CD4-positive, alpha-beta T cell (primary cell): ENCODE data around the gene GSTP1. TPM values are rescaled to one million over a fixed set of nuclear protein-coding genes. Genes with fewer than 3 reads are reported as not detected.

Source experiments
- ATAC-seq: fragments of 200-7000 bp; cut with Tn5 transposase; one replicate; pipeline ENCODE4 v1.10.0; 2022; ENCODE audit warnings: mild to moderate bottlenecking; ENCODE audit not compliant: poor library complexity
- CTCF ChIA-PET: fragments of 350-600 bp; sonication (Branson Sonifier 250); formaldehyde crosslinking; loops from one replicate; lab custom pipeline; 2021; ENCODE audit warnings: antibody characterized with exemption, inconsistent platforms; lab: Charles Lee
- POLR2A ChIA-PET: fragments of 350-600 bp; sonication (Branson Sonifier 250); formaldehyde crosslinking; loops from one replicate; lab custom pipeline; 2021; ENCODE audit warnings: antibody characterized with exemption, inconsistent platforms; lab: Charles Lee
- DNase-seq, 14 experiments: peaks; one replicate each; pipeline ENCODE4 v3.0.0-alpha.2; 2013 to 2020; ENCODE audit warnings: mixed read lengths in 2 of 14
- H3K27ac ChIP-seq, 2 donors: one replicate each; pipeline versions ENCODE4 v1.5.1 to v1.7.0; 2013; ENCODE audit warnings: low read length in 2 of 2, low read depth in 1 of 2, mild to moderate bottlenecking in 1 of 2
- H3K27me3 ChIP-seq, 2 experiments: 1 replicate in 1 of 2; 2 replicates in 1 of 2; pipeline versions ENCODE4 v1.6.1 to v1.7.0; 2013; ENCODE audit warnings: low read length in 2 of 2, control low read depth in 1 of 2, mild to moderate bottlenecking in 1 of 2, moderate library complexity in 1 of 2; ENCODE audit not compliant: insufficient read depth in 2 of 2, control insufficient read depth in 1 of 2
- H3K36me3 ChIP-seq: one replicate; pipeline ENCODE4 v1.6.1; 2013; ENCODE audit warnings: low read length, control low read depth; ENCODE audit not compliant: insufficient read depth
- H3K4me1 ChIP-seq: one replicate; pipeline ENCODE4 v1.6.1; 2013; ENCODE audit warnings: low read length, control low read depth; ENCODE audit not compliant: insufficient read depth
- H3K4me3 ChIP-seq: one replicate; pipeline ENCODE4 v1.5.1; 2013; ENCODE audit warnings: mild to moderate bottlenecking, low read length, moderate library complexity
- H3K9me3 ChIP-seq, 2 experiments: 1 replicate in 1 of 2; 2 replicates in 1 of 2; pipeline versions ENCODE4 v1.6.1 to v1.7.0; 2013; ENCODE audit warnings: low read length in 2 of 2, mild to moderate bottlenecking in 2 of 2, control low read depth in 1 of 2, moderate library complexity in 1 of 2; ENCODE audit not compliant: control insufficient read depth in 1 of 2, insufficient read depth in 1 of 2
- H3K27ac Mint-ChIP-seq: one replicate; pipeline ENCODE4 v1.8.0; 2020; ENCODE audit warnings: mixed read lengths
- H3K27me3 Mint-ChIP-seq: one replicate; pipeline ENCODE4 v1.8.0; 2021; ENCODE audit warnings: mixed read lengths
- H3K36me3 Mint-ChIP-seq: one replicate; pipeline ENCODE4 v1.8.0; 2021; ENCODE audit warnings: low read depth, mixed read lengths
- H3K4me1 Mint-ChIP-seq: one replicate; pipeline ENCODE4 v1.8.0; 2021; ENCODE audit warnings: low read depth, mixed read lengths
- H3K4me3 Mint-ChIP-seq: one replicate; pipeline ENCODE4 v1.8.0; 2020; ENCODE audit warnings: mild to moderate bottlenecking, mixed read lengths
- H3K9me3 Mint-ChIP-seq: one replicate; pipeline ENCODE4 v1.8.0; 2020; ENCODE audit warnings: mixed read lengths
- CTCF ChIP-seq: fragments of 200-600 bp; IDR thresholded peaks from one replicate; pipeline ENCODE4 v1.8.0; 2022; ENCODE audit warnings: antibody characterized with exemption, mild to moderate bottlenecking
- intact Hi-C, 2 experiments: fragments of 100-400 bp; cut with DNase I in 1 of 2; cut with micrococcal nuclease in 1 of 2; formaldehyde crosslinking; loops; one replicate each; pipeline versions ENCODE4 v1.15.1 to v1.9.0; 2023 to 2025; cut with DNase I, micrococcal nuclease
- total RNA-seq, 174 experiments: library from RNA in 2 of 174; stranded (reverse) in 2 of 174; gene quantifications; one replicate each; pipeline ENCODE4 v1.2.3 and lab custom pipeline; 2021 to 2026

The GSTP1 gene
- total RNA-seq, 2 experiments from 2014 or later = 60.1 to 62.8 TPM

DNA sequence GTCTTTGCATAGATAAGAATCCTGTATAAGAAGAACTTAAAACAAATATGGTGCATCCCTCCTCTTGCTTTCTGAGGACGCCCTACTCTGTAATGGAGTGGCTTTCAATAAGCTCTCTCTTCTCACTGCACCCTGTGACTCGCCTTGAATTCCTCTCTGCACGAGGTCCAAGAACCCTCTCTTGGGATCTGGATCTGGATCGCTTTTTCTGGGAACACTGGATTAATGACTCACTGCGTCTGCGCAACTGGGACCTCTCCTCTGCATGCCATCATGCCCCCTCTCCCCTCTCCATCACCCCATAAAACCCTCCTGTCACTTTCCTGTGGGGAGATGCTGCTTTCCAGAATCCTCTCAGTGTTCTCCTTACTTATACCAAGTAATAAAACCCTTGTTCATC lies 45.3 kb upstream of the GSTP1 start:
- Histone ChIP-seq H3K4me1 (no peaks in the 10 kb centered on the region), H3K27me3 (no peaks in the 10 kb centered on the region), H3K27ac (no peak overlapping the region), H3K4me3 (no peak overlapping the region), H3K9me3 (peaks cover 3 to 8% of the 10 kb centered on the region in 2 experiments), H3K36me3 (no peaks in the 10 kb centered on the region)
- intact Hi-C loops = loop anchor here in 1 of 2 experiments (5.0 kb wide), 1 partner anchor 1141 kb away; no protein-coding TSS in a partner anchor
- Mint-ChIP-seq H3K9me3 (peaks cover 5% of the 10 kb centered on the region), H3K36me3 (no peaks in the 10 kb centered on the region), H3K4me1 (no peaks in the 10 kb centered on the region), H3K4me3 (no peak overlapping the region), H3K27me3 (no peaks in the 10 kb centered on the region), H3K27ac (no peak overlapping the region)
- CTCF ChIA-PET = no interaction called here
- POLR2A ChIA-PET = no interaction called here
- DNase-seq (no peak), ATAC-seq (no peak)
- TF ChIP-seq CTCF = no peak

- ChIA-PET CTCF (no interaction called here), POLR2A (no interaction called here)
- no peaks in the 10 kb centered on the region for H3K36me3 Mint-ChIP-seq
- H3K4me3 ChIP-seq = no peak overlapping the region
- DNase-seq = no peak
- no peaks in the 10 kb centered on the region for H3K27me3 ChIP-seq
- H3K27me3 Mint-ChIP-seq = no peaks in the 10 kb centered on the region
- no peaks in the 10 kb centered on the region for H3K36me3 ChIP-seq
- no peak overlapping the region for H3K27ac ChIP-seq
- H3K9me3 ChIP-seq = peaks cover 0 to 8% of the 10 kb centered on the region in 2 experiments
- H3K9me3 Mint-ChIP-seq = peaks cover 2% of the 10 kb centered on the region
- no peak overlapping the region for H3K27ac Mint-ChIP-seq
- no peak for ATAC-seq
- no peaks in the 10 kb centered on the region for H3K4me1 Mint-ChIP-seq
- H3K4me1 ChIP-seq = no peaks in the 10 kb centered on the region
- intact Hi-C loops = loop anchor here in 1 of 2 experiments (5.0 kb wide), 1 partner anchor 1142 kb away; no protein-coding TSS in a partner anchor
- H3K4me3 Mint-ChIP-seq = no peak overlapping the region
- no peak for TF ChIP-seq CTCF
Measured at GRCh38 chr11:67538823-67539505, 44.6 kb upstream of the GSTP1 start.

DNA sequence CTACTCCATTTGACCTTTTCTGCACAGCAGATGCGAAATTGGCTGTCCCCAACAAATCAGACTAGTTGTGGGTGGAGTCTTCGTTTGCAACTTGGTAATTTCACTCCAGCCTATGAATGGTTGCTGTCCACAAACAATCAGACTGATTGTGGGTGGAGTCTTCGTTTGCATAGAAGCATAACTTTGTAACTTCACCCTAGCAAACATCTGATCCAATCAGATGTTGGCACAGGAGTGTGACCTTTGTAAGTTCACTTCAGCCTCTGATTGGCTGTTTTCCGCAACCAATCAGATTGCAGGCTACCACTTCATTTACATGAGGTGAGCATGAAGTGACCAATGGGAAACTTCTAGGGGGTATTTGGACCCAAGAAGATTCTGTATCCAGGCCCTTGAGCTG lies 44.1 kb upstream of the GSTP1 start:
- Mint-ChIP-seq H3K27me3 (no peaks in the 10 kb centered on the region), H3K4me1 (no peaks in the 10 kb centered on the region), H3K27ac (no peak overlapping the region), H3K4me3 (no peak overlapping the region), H3K36me3 (no peaks in the 10 kb centered on the region), H3K9me3 (no peaks in the 10 kb centered on the region)
- DNase-seq (no peak), ATAC-seq (no peak)
- Histone ChIP-seq H3K4me1 (no peaks in the 10 kb centered on the region), H3K27ac (no peak overlapping the region), H3K9me3 (peaks cover 0 to 3% of the 10 kb centered on the region in 2 experiments), H3K27me3 (no peaks in the 10 kb centered on the region), H3K36me3 (no peaks in the 10 kb centered on the region), H3K4me3 (no peak overlapping the region)
- CTCF ChIA-PET = no interaction called here
- intact Hi-C loops = loop anchor here in 1 of 2 experiments (5.0 kb wide), 1 partner anchor 1142 kb away; no protein-coding TSS in a partner anchor
- POLR2A ChIA-PET = no interaction called here
- TF ChIP-seq CTCF = no peak
